Lung (tissue), 12 donors: ENCODE measurements around the gene RNASE11. TPM values are rescaled to one million over a fixed set of nuclear protein-coding genes. Genes with fewer than 3 reads are reported as not detected.
"Not testable (repeated sequence)": the region's sequence is repeated elsewhere in the genome, so short reads cannot be mapped to it uniquely, and the experiment has no call there.

Source experiments
- ATAC-seq: fragments of 200-7000 bp; cut with Tn5 transposase; one replicate; pipeline ENCODE4 v1.9.1; 2020; ENCODE audit warnings: moderate number of reproducible peaks; ENCODE audit not compliant: insufficient read depth, low FRiP score
- DNase-seq, 3 donors: peaks; one replicate each; pipeline ENCODE4 v3.0.0-alpha.2; 2013 to 2017
- H3K27ac ChIP-seq, 2 donors: one replicate each; pipeline ENCODE4 v1.5.1; 2013; ENCODE audit warnings: mild to moderate bottlenecking in 2 of 2, moderate library complexity in 2 of 2, control low read depth in 1 of 2, inconsistent platforms in 1 of 2, low read depth in 1 of 2, low read length in 1 of 2
- H3K27me3 ChIP-seq, 3 donors: one replicate each; pipeline ENCODE4 v1.5.1; 2013; ENCODE audit warnings: low read length in 2 of 3; ENCODE audit not compliant: control insufficient read depth in 3 of 3, insufficient read depth in 3 of 3
- H3K36me3 ChIP-seq, 4 donors: one replicate each; pipeline ENCODE4 v1.5.1; 2013; ENCODE audit warnings: low read length in 4 of 4, mild to moderate bottlenecking in 1 of 4, moderate library complexity in 1 of 4; ENCODE audit not compliant: control insufficient read depth in 4 of 4, insufficient read depth in 4 of 4
- H3K4me1 ChIP-seq, 5 donors: one replicate each; pipeline ENCODE4 v1.5.1; 2013; ENCODE audit warnings: low read length in 5 of 5, mild to moderate bottlenecking in 2 of 5, moderate library complexity in 1 of 5; ENCODE audit not compliant: control insufficient read depth in 5 of 5, insufficient read depth in 5 of 5
- H3K4me3 ChIP-seq: one replicate; pipeline ENCODE4 v1.5.1; 2013; ENCODE audit warnings: mild to moderate bottlenecking, control low read depth, moderate library complexity
- H3K9ac ChIP-seq, 2 donors: one replicate each; pipeline ENCODE4 v1.5.1; 2013; ENCODE audit warnings: low read length in 2 of 2, control low read depth in 1 of 2; ENCODE audit not compliant: insufficient read depth in 1 of 2
- H3K9me3 ChIP-seq, 4 donors: one replicate each; pipeline ENCODE4 v1.5.1; 2013; ENCODE audit warnings: low read length in 3 of 4, mild to moderate bottlenecking in 1 of 4, moderate library complexity in 1 of 4; ENCODE audit not compliant: control insufficient read depth in 4 of 4, insufficient read depth in 3 of 4
- CTCF ChIP-seq: IDR thresholded peaks from 2 replicates; pipeline ENCODE4 v1.5.1; 2012; ENCODE audit warnings: mild to moderate bottlenecking; ENCODE audit errors: control extremely low read depth, extremely low read depth
- WGBS, 2 donors: extraction: QIAGEN DNeasy Blood & Tissue Kit; methylation state at CpG; one replicate each; pipeline ENCODE4 v1.1.7; 2013; 5-methylcytosine and 5-hydroxymethylcytosine counted together
- polyA plus RNA-seq, 2 donors: library from polyadenylated mRNA; stranded (reverse); fragments of 200-250 nt; gene quantifications; one replicate each; pipeline ENCODE4 v1.2.1, GENCODE V29; 2013
- total RNA-seq, 2 donors: library from RNA; depleted of rRNA in 1 of 2; stranded (reverse); fragments of >200 nt in 1 of 2; gene quantifications; one replicate each; pipeline ENCODE4 v1.2.1, GENCODE V29; 2014 to 2021
- donor health status: control.
- donor health status: control.
- donor health status: Bipolar disorder and iron deficiency.
- donor health status: healthy.
- donor health status: DM: yes; HTN: yes; CAD: no.

Gene RNASE11
- total and polyA plus RNA-seq, 4 donors: not detected

- ATAC-seq (no peak), DNase-seq (no peak)
- Histone ChIP-seq H3K36me3 (no peaks in the 10 kb centered on the region), H3K4me1 (peaks cover 0 to 12% (median 0%) of the 10 kb centered on the region in 5 donors), H3K9me3 (no peaks in the 10 kb centered on the region), H3K27ac (no peak overlapping the region), H3K27me3 (no peaks in the 10 kb centered on the region), H3K4me3 (no peak overlapping the region), H3K9ac (no peak overlapping the region)
- TF ChIP-seq CTCF: no peak
These were observed 4.7 kb downstream of the RNASE11 start for GRCh38 chr14:20583142-20583541.

DNA sequence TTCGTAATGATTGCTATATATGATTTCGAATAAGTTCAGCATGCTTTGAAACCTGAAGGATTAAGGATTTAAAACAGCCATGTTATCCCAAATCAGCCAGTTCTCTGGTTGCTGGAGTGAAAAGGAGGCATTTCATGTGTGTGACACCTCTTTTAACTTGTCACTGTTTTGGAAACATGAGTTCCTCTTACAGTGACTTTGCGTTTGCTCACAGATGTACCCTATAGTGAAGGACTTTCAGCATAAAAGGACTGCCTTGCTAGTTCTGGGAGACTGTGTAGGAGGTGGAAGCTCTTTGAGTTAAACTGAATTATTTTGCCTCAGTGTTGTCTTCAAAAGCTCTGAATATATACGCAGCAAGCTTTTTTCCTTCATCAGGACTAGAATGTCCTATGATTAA, 7.6 kb downstream of the RNASE11 start:
- no peaks in the 10 kb centered on the region for H3K36me3 ChIP-seq
- peak in 2 of 3 donors; percentile 27 to 31 for DNase-seq
- peaks cover 0 to 12% (median 0%) of the 10 kb centered on the region in 5 donors for H3K4me1 ChIP-seq
- no peak overlapping the region for H3K4me3 ChIP-seq
- H3K27me3 ChIP-seq: no peaks in the 10 kb centered on the region
- no peaks in the 10 kb centered on the region for H3K9me3 ChIP-seq
- H3K9ac ChIP-seq: no peak overlapping the region
- no peak for TF ChIP-seq CTCF
- WGBS, 2 donors: 62 to 77% methylated on average over 4 of the region's 4 CpGs
- ATAC-seq: no peak
- H3K27ac ChIP-seq: no peak overlapping the region

GRCh38 chr14:20578784-20579502, 8.9 kb downstream of the RNASE11 start:
- Histone ChIP-seq H3K27me3 (no peaks in the 10 kb centered on the region), H3K9me3 (no peaks in the 10 kb centered on the region), H3K9ac (no peak overlapping the region), H3K4me1 (peaks cover 0 to 12% (median 0%) of the 10 kb centered on the region in 5 donors), H3K36me3 (no peaks in the 10 kb centered on the region), H3K27ac (no peak overlapping the region), H3K4me3 (no peak overlapping the region)
- WGBS, 2 donors: 61 to 70% methylated on average over 12 to 14 of the region's 14 CpGs
- ATAC-seq (no peak), DNase-seq (no peak)
- TF ChIP-seq CTCF: no peak

DNA sequence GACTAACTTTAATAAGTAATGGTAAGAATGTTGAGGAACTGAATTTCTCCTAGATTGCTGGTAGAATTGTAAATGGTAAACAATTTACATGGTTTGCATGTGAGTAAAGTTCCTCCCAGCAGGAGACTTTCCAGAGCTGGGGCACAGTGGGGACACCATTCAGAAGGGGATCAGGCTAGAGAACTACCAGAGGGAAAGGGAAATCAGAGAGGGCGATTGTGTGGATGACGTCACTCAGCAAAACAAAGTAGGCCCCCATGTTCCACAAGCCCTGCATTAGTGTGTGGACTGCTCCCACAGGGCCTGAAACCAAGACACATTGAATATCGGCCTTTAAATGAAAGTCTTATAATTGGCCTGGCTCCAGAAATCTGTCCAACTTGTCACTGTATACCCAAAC, 9.5 kb downstream of the RNASE11 start:
- WGBS, 2 donors: 75 to 76% methylated on average over 3 of the region's 3 CpGs
- no peak for TF ChIP-seq CTCF
- no peak overlapping the region for H3K27ac ChIP-seq
- ATAC-seq: no peak
- H3K9me3 ChIP-seq: no peaks in the 10 kb centered on the region
- no peak for DNase-seq
- H3K36me3 ChIP-seq: no peaks in the 10 kb centered on the region
- H3K4me3 ChIP-seq: no peak overlapping the region
- no peaks in the 10 kb centered on the region for H3K27me3 ChIP-seq
- no peak overlapping the region for H3K9ac ChIP-seq
- H3K4me1 ChIP-seq: peaks cover 0 to 12% (median 0%) of the 10 kb centered on the region in 5 donors

- not testable (repeated sequence) for H3K4me3 ChIP-seq, ATAC-seq, H3K27ac ChIP-seq, H3K4me1 ChIP-seq, DNase-seq, H3K36me3 ChIP-seq, H3K27me3 ChIP-seq, H3K9ac ChIP-seq
- WGBS, 2 donors: 76 to 82% methylated on average over 4 of the region's 4 CpGs
- H3K9me3 ChIP-seq: peaks cover 0 to 12% (median 7%) of the 10 kb centered on the region in 4 donors
These were observed 15.3 kb downstream of the RNASE11 start for GRCh38 chr14:20572382-20572990.
